K562 (cell line): Measurements from ENCODE around the gene RNF114. TPM values are rescaled to one million over a fixed set of nuclear protein-coding genes. Genes with fewer than 3 reads are reported as not detected.
A peak's percentile ranks its signal among the peaks of the same experiment; 100 is the strongest.

Source experiments
- CCAR2 ChIP-seq: fragments of 200-400 bp; formaldehyde crosslinking; IDR thresholded peaks from 2 replicates; pipeline ENCODE4 v1.6.1; 2017; ENCODE audit warnings: mild to moderate bottlenecking, low read depth, low read length
- FIP1L1 ChIP-seq: fragments of 200-400 bp; formaldehyde crosslinking; IDR thresholded peaks from 2 replicates; pipeline ENCODE4 v1.6.1; 2018; ENCODE audit warnings: mild to moderate bottlenecking, low read depth, low read length; ENCODE audit not compliant: poor library complexity, severe bottlenecking
- FOXJ2 ChIP-seq: fragments of 200-800 bp; sonication (Bioruptor generic); IDR thresholded peaks from 2 replicates; pipeline ENCODE4 v1.6.1; 2016; ENCODE audit warnings: missing genetic modification characterization, missing compliant biosample characterization
- FOXJ3 ChIP-seq: sonication (generic); formaldehyde crosslinking; IDR thresholded peaks from 2 replicates; pipeline ENCODE4 v1.4.0; 2020; ENCODE audit warnings: mild to moderate bottlenecking, missing genetic modification reagents
- GTF2E2 ChIP-seq: fragments of 200-800 bp; sonication (Bioruptor generic); IDR thresholded peaks from 2 replicates; pipeline ENCODE4 v1.6.1; 2016; ENCODE audit warnings: missing genetic modification characterization, missing compliant biosample characterization
- JUND ChIP-seq, 2 experiments: IDR thresholded peaks; 2 replicates in 1 of 2; 3 replicates in 1 of 2; pipeline ENCODE4 v1.6.1; 2011; ENCODE audit warnings: borderline replicate concordance in 2 of 2, low read depth in 2 of 2, low read length in 2 of 2, improper control_type of control experiment in 1 of 2, missing biosample characterization in 1 of 2, missing genetic modification characterization in 1 of 2, missing genetic modification reagents in 1 of 2
- NCOR1 ChIP-seq: fragments of 450-650 bp; IDR thresholded peaks from 2 replicates; pipeline ENCODE4 v1.6.1; 2016; ENCODE audit warnings: mild to moderate bottlenecking, moderate library complexity
- NFIC ChIP-seq: fragments of 450-650 bp; IDR thresholded peaks from 2 replicates; pipeline ENCODE4 v1.6.1; 2017; ENCODE audit warnings: mild to moderate bottlenecking, inconsistent platforms
- NFYB ChIP-seq: IDR thresholded peaks from 2 replicates; pipeline ENCODE4 v1.6.1; 2011; ENCODE audit warnings: mild to moderate bottlenecking, moderate library complexity; ENCODE audit not compliant: insufficient read length; ENCODE audit errors: extremely low read depth
- NKRF ChIP-seq: fragments of 450-650 bp; IDR thresholded peaks from 2 replicates; pipeline ENCODE4 v1.6.1; 2016; ENCODE audit warnings: borderline replicate concordance
- PATZ1 ChIP-seq: fragments of 250-450 bp; sonication (Bioruptor Pico); IDR thresholded peaks from 2 replicates; pipeline ENCODE4 v1.5.0; 2020; ENCODE audit warnings: mild to moderate bottlenecking, borderline replicate concordance
- PHF8 ChIP-seq: fragments of 200-600 bp; sonication (generic); IDR thresholded peaks from 2 replicates; pipeline ENCODE4 v1.6.1; 2012; ENCODE audit warnings: mixed run types, mild to moderate bottlenecking, inconsistent platforms, low read length, moderate library complexity, borderline replicate concordance
- POLR2AphosphoS5 ChIP-seq: IDR thresholded peaks from 2 replicates; pipeline ENCODE4 v1.6.1; 2011; ENCODE audit warnings: mild to moderate bottlenecking, low read depth, low read length, moderate library complexity; ENCODE audit not compliant: control insufficient read depth, insufficient read depth
- PRPF4 ChIP-seq: fragments of 200-400 bp; formaldehyde crosslinking; IDR thresholded peaks from one replicate; pipeline ENCODE4 v1.6.1; 2017; ENCODE audit warnings: low read length, low read depth, mild to moderate bottlenecking; ENCODE audit not compliant: insufficient read depth, poor library complexity, severe bottlenecking
- SMARCE1 ChIP-seq: fragments of 450-650 bp; IDR thresholded peaks from 2 replicates; pipeline ENCODE4 v1.7.1; 2016; ENCODE audit warnings: mild to moderate bottlenecking
- SUPT5H ChIP-seq: fragments of 450-650 bp; IDR thresholded peaks from 2 replicates; pipeline ENCODE4 v1.6.1; 2016
- TAF1 ChIP-seq: IDR thresholded peaks from 2 replicates; pipeline ENCODE4 v1.6.1; 2011; ENCODE audit warnings: mild to moderate bottlenecking, low read length, moderate library complexity; ENCODE audit not compliant: insufficient read depth, control insufficient read depth, severe bottlenecking; ENCODE audit errors: extremely low read depth
- TAL1 ChIP-seq: fragments of 450-650 bp; IDR thresholded peaks from 2 replicates; pipeline ENCODE4 v1.6.1; 2016; ENCODE audit warnings: mild to moderate bottlenecking
- TEAD4 ChIP-seq, 2 experiments: sonication (generic) in 1 of 2; formaldehyde crosslinking in 1 of 2; IDR thresholded peaks; 2 replicates each; pipeline versions ENCODE4 v1.6.1 to v1.8.0; 2012 to 2022; ENCODE audit warnings: borderline replicate concordance in 1 of 2, inconsistent platforms in 1 of 2, low read length in 1 of 2, mild to moderate bottlenecking in 1 of 2, missing genetic modification reagents in 1 of 2
- TFAP4 ChIP-seq: sonication (generic); formaldehyde crosslinking; IDR thresholded peaks from 2 replicates; pipeline ENCODE4 v1.8.0; 2022; ENCODE audit warnings: missing genetic modification reagents, mild to moderate bottlenecking, moderate library complexity, borderline replicate concordance
- ZNF232 ChIP-seq: sonication (generic); formaldehyde crosslinking; IDR thresholded peaks from 2 replicates; pipeline ENCODE4 v1.8.0; 2022; ENCODE audit warnings: mild to moderate bottlenecking, missing genetic modification reagents
- polyA plus RNA-seq, 8 experiments: library from polyadenylated mRNA; depleted of rRNA in 4 of 8; stranded (reverse) in 5 of 8; unstranded in 3 of 8; fragments of >200 nt; fragmentation: Nextera tagmentation in 2 of 8; fragmentation: Illumina TruSeq in 1 of 8; extraction: Ambion mirVana in 2 of 8; extraction: Trizol in 1 of 8; gene quantifications; 2 replicates each; pipeline versions ENCODE4 v1.2.1 to v1.2.3, GENCODE V29; 2011 to 2014; ENCODE audit warnings: inconsistent platforms in 1 of 8, missing spikeins in 1 of 8
- total RNA-seq, 7 experiments: library from RNA; depleted of rRNA in 6 of 7; stranded (reverse); fragments of >200 nt in 6 of 7; fragmentation: Illumina TruSeq in 2 of 7; extraction: Trizol in 2 of 7; gene quantifications; 2 replicates each; pipeline versions ENCODE4 v1.2.1 to v1.2.3, GENCODE V29; 2011 to 2021; ENCODE audit warnings: low replicate concordance in 1 of 7

RNF114 gene
- total and polyA plus RNA-seq, 9 of the 15 experiments (the other 6 are each of a cell fraction or from before 2014, with no cell fraction given), result 38.6 to 111 (median 62.6) TPM

- TF ChIP-seq TFAP4 (no peak), POLR2AphosphoS5 (peak; percentile 87), ZNF232 (CRISPR knock-in tag) (no peak), JUND (IDR thresholded peaks at IDR 0.05; ENCODE audit: borderline replicate concordance, low read depth, low read length) (peak; percentile 84; the same call in 1 of the 2 replicates), JUND (tag; IDR thresholded peaks at IDR 0.05; ENCODE audit: borderline replicate concordance, low read depth, low read length) (no peak; the same call in 2 of the 3 replicates), FOXJ3 (CRISPR knock-in tag) (peak; percentile 82), NFIC (0 out of 2 replicates have a peak, but pooled peaks have one; percentile 0), FOXJ2 (tag) (0 out of 2 replicates have a peak, but pooled peaks have one; percentile 51), PHF8 (peak; percentile 20; the same call in 1 of the 2 replicates), NFYB (no peak), GTF2E2 (tag) (peak; percentile 34; the same call in 1 of the 2 replicates), TAF1 (peak; percentile 34), FIP1L1 (no peak), TEAD4 (IDR thresholded peaks at IDR 0.05; ENCODE audit: low read length) (peak; percentile 70), TEAD4 (CRISPR knock-in tag; IDR thresholded peaks at IDR 0.05; ENCODE audit: borderline replicate concordance) (no peak), TAL1 (peak; percentile 67), PRPF4 (no peak), NKRF (peak; percentile 19; the same call in 1 of the 2 replicates), PATZ1 (CRISPR knock-in tag) (no peak), CCAR2 (no peak), SUPT5H (no peak), SMARCE1 (peak; percentile 37; the same call in 1 of the 2 replicates), NCOR1 (peak; percentile 52; the same call in 1 of the 2 replicates)
Observed at GRCh38 chr20:49916146-49917002, 19.8 kb upstream of the RNF114 start (continued).
